Stimulated activated CD8-positive, alpha-beta memory T cell treated with anti-CD3 and anti-CD28 coated beads, Interleukin-4, amount 100 ng/mL, for 48 hours (primary cell): ENCODE data around the gene CNST.

Experiments
- DNase-seq: peaks from one replicate; pipeline ENCODE4 v3.0.0-alpha.2; 2020

Gene CNST

GRCh38 chr1:246566128-246566812 lies at the start of gene CNST, which contains the start of gene TFB2M:
Gene CNST (plus strand): TSS chr1:246566456. CDS start chr1:246591563, 25,107 bp downstream.
Gene TFB2M (minus strand): TSS chr1:246566261. CDS start chr1:246566138, 123 bp downstream.
- peak; percentile 96 for DNase-seq

- DNase-seq = no peak
Measured at GRCh38 chr1:246517391-246517790, 48.9 kb upstream of the CNST start.

- DNase-seq = no peak
Measured at GRCh38 chr1:246518456-246519205, 47.6 kb upstream of the CNST start.

GRCh38 chr1:246519514-246519913 lies 46.7 kb upstream of the CNST start:
- DNase-seq = no peak

GRCh38 chr1:246526380-246526779 lies 39.9 kb upstream of the CNST start:
- DNase-seq = no peak

- DNase-seq = no peak
Measured at GRCh38 chr1:246526915-246527314, 39.3 kb upstream of the CNST start.

GRCh38 chr1:246527402-246528088 lies 38.7 kb upstream of the CNST start:
- no peak for DNase-seq

- no peak for DNase-seq
Measured at GRCh38 chr1:246528933-246529731, 37.1 kb upstream of the CNST start.

- no peak for DNase-seq
Measured at GRCh38 chr1:246530482-246530881, 35.8 kb upstream of the CNST start.

- no peak for DNase-seq
Measured at GRCh38 chr1:246532519-246532918, 33.7 kb upstream of the CNST start.

GRCh38 chr1:246533371-246533905 lies 32.8 kb upstream of the CNST start:
- no peak for DNase-seq

GRCh38 chr1:246534114-246534513 lies 32.1 kb upstream of the CNST start:
- no peak for DNase-seq

- no peak for DNase-seq
Measured at GRCh38 chr1:246537441-246537840, 28.8 kb upstream of the CNST start.

GRCh38 chr1:246537887-246538286 lies 28.4 kb upstream of the CNST start:
- no peak for DNase-seq

GRCh38 chr1:246540738-246541491 lies 25.3 kb upstream of the CNST start:
- no peak for DNase-seq

GRCh38 chr1:246544001-246544400 lies 22.3 kb upstream of the CNST start:
- DNase-seq = no peak

GRCh38 chr1:246549665-246550064 lies 16.6 kb upstream of the CNST start:
- DNase-seq = no peak

- no peak for DNase-seq
Measured at GRCh38 chr1:246550402-246550801, 15.9 kb upstream of the CNST start.

- no peak for DNase-seq
Measured at GRCh38 chr1:246552110-246552509, 14.1 kb upstream of the CNST start.

- no peak for DNase-seq
Measured at GRCh38 chr1:246554201-246554600, 12.1 kb upstream of the CNST start.

- DNase-seq = no peak
Measured at GRCh38 chr1:246558041-246558440, 8.2 kb upstream of the CNST start.

GRCh38 chr1:246559310-246559709 lies 6.9 kb upstream of the CNST start:
- no peak for DNase-seq
